Measurements from ENCODE around the gene DENND6B. TPM values are rescaled to one million over a fixed set of nuclear protein-coding genes. Genes with fewer than 3 reads are reported as not detected.
A peak's percentile ranks its signal among the peaks of the same experiment; 100 is the strongest.

DENND6B gene
- total and polyA plus RNA-seq, 2 of the 13 experiments (the other 11 are each of a cell fraction or from before 2014, with no cell fraction given) = 0.95 to 3.8 TPM

- TF ChIP-seq ARID4A (CRISPR knock-in tag; IDR thresholded peaks at IDR 0.05; ENCODE audit: borderline replicate concordance) = no peak
- TF ChIP-seq ZNF781 (CRISPR knock-in tag; IDR thresholded peaks at IDR 0.05; ENCODE audit: borderline replicate concordance, not compliant biosample characterization) = no peak
- TF ChIP-seq ZFP36L1 (CRISPR knock-in tag; IDR thresholded peaks at IDR 0.05) = no peak
- TF ChIP-seq HMG20B (CRISPR knock-in tag; conservative IDR thresholded peaks at IDR 0.05) = no peak
- TF ChIP-seq TEAD3 (CRISPR knock-in tag; optimal IDR thresholded peaks at IDR 0.05; ENCODE audit: borderline replicate concordance) = no peak
- TF ChIP-seq ZNF687 (CRISPR knock-in tag; IDR thresholded peaks at IDR 0.05) = 0 out of 2 replicates have a peak, but pooled peaks have one; percentile 28
- no peak for TF ChIP-seq MED1 (CRISPR knock-in tag; IDR thresholded peaks at IDR 0.05)
- TF ChIP-seq BRD4 (CRISPR knock-in tag; IDR thresholded peaks at IDR 0.05) = no peak
- TF ChIP-seq ZNF530 (CRISPR knock-in tag; IDR thresholded peaks at IDR 0.05; ENCODE audit: low read depth) = no peak
- TF ChIP-seq PLRG1 (conservative IDR thresholded peaks at IDR 0.05) = no peak
- 0 out of 2 replicates have a peak, but pooled peaks have one; percentile 42 for TF ChIP-seq HNRNPL (IDR thresholded peaks at IDR 0.05; ENCODE audit: low read depth, low read length)
- TF ChIP-seq ISL2 (CRISPR knock-in tag; IDR thresholded peaks at IDR 0.05) = no peak
- TF ChIP-seq, protein P1, sequence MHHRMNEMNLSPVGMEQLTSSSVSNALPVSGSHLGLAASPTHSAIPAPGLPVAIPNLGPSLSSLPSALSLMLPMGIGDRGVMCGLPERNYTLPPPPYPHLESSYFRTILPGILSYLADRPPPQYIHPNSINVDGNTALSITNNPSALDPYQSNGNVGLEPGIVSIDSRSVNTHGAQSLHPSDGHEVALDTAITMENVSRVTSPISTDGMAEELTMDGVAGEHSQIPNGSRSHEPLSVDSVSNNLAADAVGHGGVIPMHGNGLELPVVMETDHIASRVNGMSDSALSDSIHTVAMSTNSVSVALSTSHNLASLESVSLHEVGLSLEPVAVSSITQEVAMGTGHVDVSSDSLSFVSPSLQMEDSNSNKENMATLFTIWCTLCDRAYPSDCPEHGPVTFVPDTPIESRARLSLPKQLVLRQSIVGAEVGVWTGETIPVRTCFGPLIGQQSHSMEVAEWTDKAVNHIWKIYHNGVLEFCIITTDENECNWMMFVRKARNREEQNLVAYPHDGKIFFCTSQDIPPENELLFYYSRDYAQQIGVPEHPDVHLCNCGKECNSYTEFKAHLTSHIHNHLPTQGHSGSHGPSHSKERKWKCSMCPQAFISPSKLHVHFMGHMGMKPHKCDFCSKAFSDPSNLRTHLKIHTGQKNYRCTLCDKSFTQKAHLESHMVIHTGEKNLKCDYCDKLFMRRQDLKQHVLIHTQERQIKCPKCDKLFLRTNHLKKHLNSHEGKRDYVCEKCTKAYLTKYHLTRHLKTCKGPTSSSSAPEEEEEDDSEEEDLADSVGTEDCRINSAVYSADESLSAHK (CRISPR knock-in tag; IDR thresholded peaks at IDR 0.05; ENCODE audit: borderline replicate concordance) = no peak
- TF ChIP-seq, protein P2, sequence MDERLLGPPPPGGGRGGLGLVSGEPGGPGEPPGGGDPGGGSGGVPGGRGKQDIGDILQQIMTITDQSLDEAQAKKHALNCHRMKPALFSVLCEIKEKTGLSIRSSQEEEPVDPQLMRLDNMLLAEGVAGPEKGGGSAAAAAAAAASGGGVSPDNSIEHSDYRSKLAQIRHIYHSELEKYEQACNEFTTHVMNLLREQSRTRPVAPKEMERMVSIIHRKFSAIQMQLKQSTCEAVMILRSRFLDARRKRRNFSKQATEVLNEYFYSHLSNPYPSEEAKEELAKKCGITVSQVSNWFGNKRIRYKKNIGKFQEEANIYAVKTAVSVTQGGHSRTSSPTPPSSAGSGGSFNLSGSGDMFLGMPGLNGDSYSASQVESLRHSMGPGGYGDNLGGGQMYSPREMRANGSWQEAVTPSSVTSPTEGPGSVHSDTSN (CRISPR knock-in tag; IDR thresholded peaks at IDR 0.05) = no peak
- TF ChIP-seq RBFOX2 (IDR thresholded peaks at IDR 0.05; ENCODE audit: low read depth, low read length) = peak; percentile 29; the same call in 1 of the 2 replicates
- no peak for TF ChIP-seq ARNT (IDR thresholded peaks at IDR 0.05)
- no peak for TF ChIP-seq ZNF670 (CRISPR knock-in tag; IDR thresholded peaks at IDR 0.05; ENCODE audit: borderline replicate concordance)
- no peak for TF ChIP-seq NAIF1 (CRISPR knock-in tag; IDR thresholded peaks at IDR 0.05; ENCODE audit: borderline replicate concordance)
These were observed 22.8 kb downstream of the DENND6B start (continued) for GRCh38 chr22:50303848-50304527.

All from HepG2 (cell line).